Spleen (tissue), 11 donors: ENCODE results near the gene PTPRO. TPM values are rescaled to one million over a fixed set of nuclear protein-coding genes. Genes with fewer than 3 reads are reported as not detected.

ENCODE experiments used
- DNase-seq: peaks from one replicate; pipeline ENCODE4 v3.0.0-alpha.2; 2020
- H3K27ac ChIP-seq, 8 donors: fragments of 200-600 bp; sonication (generic) in 7 of 8; 1 replicate in 4 of 8; 2 replicates in 4 of 8; pipeline versions ENCODE4 v1.5.0 to v1.8.0; 2016 to 2021; ENCODE audit warnings: inconsistent platforms in 4 of 8, mild to moderate bottlenecking in 4 of 8, moderate library complexity in 1 of 8
- H3K27me3 ChIP-seq, 7 donors: fragments of 200-600 bp; sonication (generic) in 6 of 7; replicated peaks in 1 of 7; 1 replicate in 4 of 7; 2 replicates in 3 of 7; pipeline versions ENCODE4 v1.5.0 to v1.8.0; 2016 to 2021; ENCODE audit warnings: inconsistent platforms in 3 of 7, mild to moderate bottlenecking in 1 of 7
- H3K36me3 ChIP-seq, 6 donors: fragments of 200-600 bp; sonication (generic) in 5 of 6; 1 replicate in 4 of 6; 2 replicates in 2 of 6; pipeline versions ENCODE4 v1.5.0 to v1.8.0; 2016 to 2021; ENCODE audit warnings: inconsistent platforms in 2 of 6
- H3K4me1 ChIP-seq, 6 donors: fragments of 200-600 bp; sonication (generic) in 5 of 6; 1 replicate in 3 of 6; 2 replicates in 3 of 6; pipeline versions ENCODE4 v1.5.0 to v1.8.0; 2016 to 2021; ENCODE audit warnings: inconsistent platforms in 3 of 6
- H3K4me3 ChIP-seq, 8 donors: fragments of 200-600 bp; sonication (generic) in 7 of 8; 1 replicate in 4 of 8; 2 replicates in 4 of 8; pipeline versions ENCODE4 v1.5.0 to v1.8.0; 2016 to 2021; ENCODE audit warnings: inconsistent platforms in 4 of 8, mild to moderate bottlenecking in 4 of 8, moderate library complexity in 2 of 8
- H3K9me3 ChIP-seq, 8 donors: fragments of 200-600 bp; sonication (generic) in 7 of 8; 1 replicate in 4 of 8; 2 replicates in 4 of 8; pipeline versions ENCODE4 v1.5.0 to v1.8.0; 2016 to 2021; ENCODE audit warnings: inconsistent platforms in 4 of 8
- POLR2A ChIP-seq, 3 donors: fragments of 450-650 bp; IDR thresholded peaks; one replicate each; pipeline ENCODE4 v1.5.1; 2017; ENCODE audit warnings: antibody characterized with exemption in 3 of 3, mild to moderate bottlenecking in 1 of 3
- POLR2AphosphoS5 ChIP-seq, 3 donors: sonication (generic); formaldehyde crosslinking; IDR thresholded peaks; one replicate each; pipeline ENCODE4 v1.5.1; 2017; ENCODE audit warnings: antibody characterized with exemption in 3 of 3
- WGBS, 5 donors: extraction: QIAGEN DNeasy Blood & Tissue Kit in 3 of 5; methylation state at CpG; one replicate each; pipeline versions ENCODE4 v1.1.5 to v1.1.7; 2013 to 2018; 5-methylcytosine and 5-hydroxymethylcytosine counted together
- intact Hi-C: fragments of 100-400 bp; cut with DNase I; formaldehyde crosslinking; loops from one replicate; pipeline ENCODE4 v1.15.0; 2023; ENCODE audit warnings: low total_unique reads
- polyA plus RNA-seq, 3 donors: library from polyadenylated mRNA; stranded (reverse); fragments of 200-250 nt; gene quantifications; one replicate each; pipeline ENCODE4 v1.2.1, GENCODE V29; 2013
- total RNA-seq, 7 donors: library from RNA; depleted of rRNA in 3 of 7; stranded (reverse); fragments of >200 nt in 3 of 7; fragmentation: NEBNext Ultra II Directional in 4 of 7; extraction: Animal tissue kit (Norgen Biotek cat#: 25700) in 4 of 7; gene quantifications; one replicate each; pipeline versions ENCODE4 v1.1.0 to v1.2.1, GENCODE V29; 2016 to 2021
- TF ChIP-seq, protein P1 (sequence below), 11 experiments: fragments of 200-600 bp in 7 of 11; fragments of 450-650 bp in 4 of 11; sonication (generic) in 4 of 11; IDR thresholded peaks in 8 of 11; conservative IDR thresholded peaks in 3 of 11; 1 replicate in 7 of 11; 2 replicates in 4 of 11; pipeline versions ENCODE4 v1.4.0 to v1.8.0; 2016 to 2021; ENCODE audit warnings: antibody characterized with exemption in 11 of 11, inconsistent platforms in 4 of 11, mild to moderate bottlenecking in 1 of 11
- donor health status: healthy with polysubstance abuse.
- donor health status: DM: no; HTN: no; CAD: no; lungs with moderate emphysema.
- donor health status: DM: no; HTN: no; CAD: no.
- donor health status: Bipolar disorder and iron deficiency.
- donor health status: healthy.
- donor health status: DM: no; HTN: no; CAD: no.
- donor health status: DM: yes; HTN: yes; CAD: no.

The PTPRO gene
- total and polyA plus RNA-seq, 10 donors: 2.3 to 12.2 (median 5.6) TPM

DNA sequence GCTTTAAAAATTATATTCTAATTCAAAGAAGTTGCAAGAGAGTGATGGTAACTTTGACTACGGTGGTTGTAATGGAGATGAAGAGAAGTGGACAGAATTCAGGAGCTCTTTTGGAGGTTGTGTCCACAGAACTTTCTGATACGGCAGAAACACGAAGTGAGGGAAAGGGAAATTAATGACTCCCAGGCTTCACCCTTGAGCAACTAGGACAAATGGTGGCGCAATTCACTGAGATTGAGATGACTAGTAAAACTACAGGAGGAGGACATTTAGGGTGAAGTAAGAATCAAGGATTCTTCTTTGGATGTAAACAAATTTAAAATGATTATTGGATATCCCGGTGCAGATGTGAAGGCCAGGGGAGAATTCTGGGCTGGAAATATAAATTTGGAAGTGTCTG is 212.6 kb downstream of the PTPRO start:
- TF ChIP-seq, protein P1, sequence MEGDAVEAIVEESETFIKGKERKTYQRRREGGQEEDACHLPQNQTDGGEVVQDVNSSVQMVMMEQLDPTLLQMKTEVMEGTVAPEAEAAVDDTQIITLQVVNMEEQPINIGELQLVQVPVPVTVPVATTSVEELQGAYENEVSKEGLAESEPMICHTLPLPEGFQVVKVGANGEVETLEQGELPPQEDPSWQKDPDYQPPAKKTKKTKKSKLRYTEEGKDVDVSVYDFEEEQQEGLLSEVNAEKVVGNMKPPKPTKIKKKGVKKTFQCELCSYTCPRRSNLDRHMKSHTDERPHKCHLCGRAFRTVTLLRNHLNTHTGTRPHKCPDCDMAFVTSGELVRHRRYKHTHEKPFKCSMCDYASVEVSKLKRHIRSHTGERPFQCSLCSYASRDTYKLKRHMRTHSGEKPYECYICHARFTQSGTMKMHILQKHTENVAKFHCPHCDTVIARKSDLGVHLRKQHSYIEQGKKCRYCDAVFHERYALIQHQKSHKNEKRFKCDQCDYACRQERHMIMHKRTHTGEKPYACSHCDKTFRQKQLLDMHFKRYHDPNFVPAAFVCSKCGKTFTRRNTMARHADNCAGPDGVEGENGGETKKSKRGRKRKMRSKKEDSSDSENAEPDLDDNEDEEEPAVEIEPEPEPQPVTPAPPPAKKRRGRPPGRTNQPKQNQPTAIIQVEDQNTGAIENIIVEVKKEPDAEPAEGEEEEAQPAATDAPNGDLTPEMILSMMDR (IDR thresholded peaks at IDR 0.05 in 8 of 11, conservative IDR thresholded peaks at IDR 0.05 in 3 of 11): no peak
- TF ChIP-seq POLR2AphosphoS5 (IDR thresholded peaks at IDR 0.05) (no peak), POLR2A (IDR thresholded peaks at IDR 0.05) (no peak)
- Histone ChIP-seq H3K27ac (peak overlapping the region in 6 of 8 donors; percentile 17 to 67 (median 52)), H3K9me3 (no peaks in the 10 kb centered on the region), H3K4me1 (peaks cover 0 to 23% (median 7%) of the 10 kb centered on the region in 6 donors), H3K4me3 (peak overlapping the region in 1 of 8 donors; percentile 30), H3K27me3 (no peaks in the 10 kb centered on the region), H3K36me3 (no peaks in the 10 kb centered on the region)
- intact Hi-C loops: loop anchor here (10.0 kb wide), 1 partner anchor 50 kb away; no protein-coding TSS in a partner anchor
- no peak for DNase-seq
- WGBS, 5 donors: 67 to 91% (median 76%) methylated on average over 5 of the region's 5 CpGs

DNA sequence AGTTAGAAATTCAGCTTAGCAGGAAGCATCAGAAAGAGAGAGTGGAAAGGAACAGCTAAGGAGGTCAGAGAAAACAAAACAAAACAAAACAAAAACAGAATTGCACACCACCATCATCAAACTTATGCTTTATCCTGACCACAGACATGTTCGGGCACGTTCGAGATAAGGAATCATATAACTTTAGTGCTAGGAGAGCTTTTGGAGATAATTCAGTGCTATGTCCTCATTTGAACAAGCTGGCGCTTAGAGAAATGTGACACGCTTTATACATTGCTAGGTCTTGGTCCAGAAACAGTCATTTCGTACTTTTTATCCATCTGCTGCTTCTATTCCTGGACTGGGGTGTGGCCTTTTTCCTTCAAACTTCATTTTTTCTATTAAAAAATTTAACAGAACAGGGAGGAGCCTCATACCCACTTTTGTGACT is 213.1 kb downstream of the PTPRO start:
- Histone ChIP-seq H3K27ac (peak overlapping the region in 5 of 8 donors; percentile 40 to 67 (median 56)), H3K4me1 (peaks cover 0 to 23% (median 7%) of the 10 kb centered on the region in 6 donors), H3K36me3 (no peaks in the 10 kb centered on the region), H3K27me3 (no peaks in the 10 kb centered on the region), H3K4me3 (no peak overlapping the region), H3K9me3 (no peaks in the 10 kb centered on the region)
- intact Hi-C loops: loop anchor here (10.0 kb wide), 1 partner anchor 49 kb away; no protein-coding TSS in a partner anchor
- TF ChIP-seq, protein P1 (IDR thresholded peaks at IDR 0.05 in 8 of 11, conservative IDR thresholded peaks at IDR 0.05 in 3 of 11): no peak
- TF ChIP-seq POLR2A (IDR thresholded peaks at IDR 0.05) (no peak), POLR2AphosphoS5 (IDR thresholded peaks at IDR 0.05) (no peak)
- no peak for DNase-seq
- 78 to 88% (median 82%) methylated on average over 6 of the region's 6 CpGs for WGBS, 5 donors

DNA sequence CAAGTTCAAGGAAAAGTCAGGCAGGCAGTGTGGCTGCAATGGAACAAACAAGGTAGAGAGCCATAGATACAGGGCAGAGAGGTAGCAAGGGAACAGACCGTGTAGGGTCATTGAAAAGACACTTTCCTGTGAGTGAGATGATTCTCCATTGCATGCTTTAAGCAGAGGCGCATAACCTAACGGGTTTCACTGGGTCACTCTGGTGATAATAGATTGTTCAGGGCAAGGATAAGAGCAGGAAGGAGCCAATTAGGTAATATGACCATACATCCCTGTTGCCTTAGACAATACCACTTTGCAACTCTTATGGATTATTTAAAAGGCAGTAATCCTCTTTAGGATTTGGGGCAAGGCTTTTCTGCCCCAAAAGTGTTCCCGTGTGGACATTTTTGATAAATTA is 214.1 kb downstream of the PTPRO start:
- intact Hi-C loops: loop anchor here (10.0 kb wide), 1 partner anchor 48 kb away; no protein-coding TSS in a partner anchor
- TF ChIP-seq POLR2A (IDR thresholded peaks at IDR 0.05) (no peak), POLR2AphosphoS5 (IDR thresholded peaks at IDR 0.05) (no peak)
- TF ChIP-seq, protein P1 (IDR thresholded peaks at IDR 0.05 in 8 of 11, conservative IDR thresholded peaks at IDR 0.05 in 3 of 11): no peak
- no peaks in the 10 kb centered on the region for H3K9me3 ChIP-seq

DNA sequence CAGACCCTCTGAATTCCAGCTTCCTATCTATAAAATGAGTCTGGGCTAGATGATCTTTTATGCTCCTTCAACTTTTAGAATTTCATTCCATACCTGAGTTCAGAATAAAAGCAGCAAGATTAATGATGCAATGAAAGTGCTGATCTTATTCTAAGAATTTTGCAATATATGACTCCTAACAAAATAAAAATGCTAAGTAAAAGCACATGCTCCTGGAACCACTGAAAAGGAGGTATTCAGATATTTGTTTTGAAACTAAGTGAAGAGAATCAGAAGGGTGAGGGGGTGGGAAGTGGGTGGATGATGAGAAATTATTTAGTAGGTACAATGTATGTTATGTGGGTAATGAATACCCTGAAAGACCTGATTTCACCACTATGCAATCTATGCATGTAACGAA is 216.6 kb downstream of the PTPRO start:
- intact Hi-C loops: loop anchor here (10.0 kb wide), 1 partner anchor 46 kb away; no protein-coding TSS in a partner anchor
- no peak for DNase-seq
- 61 to 97% (median 83%) methylated on average over 1 of the region's 1 CpG for WGBS, 5 donors
- Histone ChIP-seq H3K27ac (no peak overlapping the region), H3K36me3 (no peaks in the 10 kb centered on the region), H3K9me3 (no peaks in the 10 kb centered on the region), H3K4me1 (peaks cover 0 to 15% (median 7%) of the 10 kb centered on the region in 6 donors), H3K27me3 (no peaks in the 10 kb centered on the region), H3K4me3 (no peak overlapping the region)
- TF ChIP-seq POLR2AphosphoS5 (IDR thresholded peaks at IDR 0.05) (no peak), POLR2A (IDR thresholded peaks at IDR 0.05) (no peak)
- TF ChIP-seq, protein P1 (IDR thresholded peaks at IDR 0.05 in 8 of 11, conservative IDR thresholded peaks at IDR 0.05 in 3 of 11): no peak

More for the DNA sequence above, 214.1 kb downstream of the PTPRO start:
- no peak overlapping the region for H3K27ac ChIP-seq
- H3K36me3 ChIP-seq: no peaks in the 10 kb centered on the region
- no peaks in the 10 kb centered on the region for H3K27me3 ChIP-seq
- WGBS, 5 donors: 65 to 82% (median 80%) methylated on average over 4 of the region's 4 CpGs
- no peak overlapping the region for H3K4me3 ChIP-seq
- peaks cover 0 to 23% (median 7%) of the 10 kb centered on the region in 6 donors for H3K4me1 ChIP-seq
- DNase-seq: no peak
